HG02981 (cell line): ENCODE measurements around the gene RANBP17.

Experiments used
- ATAC-seq: cut with Tn5 transposase; IDR thresholded peaks from one replicate; pipeline ENCODE4 v1.9.1; 2021; ENCODE audit warnings: mild to moderate bottlenecking, moderate library complexity; ENCODE audit not compliant: unreplicated experiment

The RANBP17 gene

DNA sequence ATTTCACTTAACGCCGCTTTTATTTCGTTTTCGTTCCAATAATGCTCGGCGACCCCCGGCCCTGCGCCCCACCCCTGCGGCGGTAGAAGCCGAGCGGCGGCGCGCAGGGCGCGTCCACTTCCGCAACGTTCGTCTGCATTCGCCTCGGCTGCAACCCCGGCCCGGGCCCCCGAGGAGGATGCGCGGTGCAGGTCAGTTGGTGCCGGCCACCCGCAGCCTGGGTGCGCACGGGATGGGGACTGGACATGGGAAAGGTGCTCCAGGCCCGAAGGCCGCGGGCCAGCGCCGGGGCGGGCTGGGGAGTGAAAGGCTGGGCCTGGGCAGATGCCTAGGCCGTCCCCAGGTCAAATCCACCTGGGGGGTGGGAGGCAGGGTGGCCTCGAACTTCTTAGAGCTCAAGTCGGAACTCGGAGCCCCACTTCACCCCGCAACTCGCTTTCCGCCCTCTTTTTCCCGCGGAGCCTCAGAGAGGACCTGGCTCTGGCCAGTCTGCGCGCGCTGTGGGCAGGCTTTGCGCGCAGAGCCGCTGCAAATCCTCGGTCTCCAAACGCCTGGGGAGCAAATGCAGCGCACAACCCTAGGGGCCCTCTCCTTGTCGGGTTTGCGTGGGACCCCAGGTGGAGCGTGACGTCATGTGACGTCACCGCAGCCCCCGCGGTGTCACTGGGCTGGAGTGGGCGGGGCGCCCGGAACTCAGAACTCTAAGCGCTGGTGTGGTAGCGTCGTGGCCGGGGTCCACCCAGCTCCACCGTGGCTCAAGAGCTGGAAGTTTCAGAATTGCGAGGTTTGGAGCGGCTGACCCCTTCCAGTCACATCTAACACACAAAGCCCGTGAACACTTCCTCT, 450.5 kb downstream of the RANBP17 start:
- ATAC-seq: no peak

DNA sequence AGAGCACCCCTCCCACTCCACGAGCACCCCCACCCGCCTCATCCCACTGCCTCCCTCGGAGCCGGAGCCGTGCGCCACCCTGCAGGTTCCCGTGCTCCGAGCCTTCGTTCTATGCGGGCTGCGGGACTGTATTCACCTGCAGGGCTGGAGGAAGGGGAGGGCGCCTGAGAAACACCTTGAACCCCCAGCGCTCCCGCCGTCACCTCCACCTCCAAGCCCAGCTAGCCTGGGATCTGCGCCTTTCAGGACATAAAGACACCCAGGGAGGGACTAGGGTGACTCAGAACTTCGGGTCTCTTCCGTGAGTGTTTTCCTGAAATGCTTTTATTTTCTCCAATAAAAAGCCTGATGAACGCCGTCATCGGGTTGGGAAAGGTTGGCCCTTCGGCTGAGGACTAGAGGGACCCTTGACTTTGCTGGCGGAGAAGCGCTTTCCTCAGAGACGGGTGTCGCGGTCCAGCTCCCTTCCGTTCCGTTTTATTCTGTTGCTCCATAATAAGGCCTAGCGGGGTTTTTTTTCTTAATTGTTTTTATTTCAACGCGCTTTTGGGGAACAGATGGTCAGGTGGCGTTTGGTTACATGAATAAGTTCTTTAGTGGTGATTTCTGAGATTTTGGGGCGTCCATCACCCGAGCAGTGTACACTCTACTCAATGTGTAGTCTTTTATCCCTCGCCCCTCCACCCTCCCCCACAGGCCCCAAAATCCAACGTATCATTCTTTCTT, 451.8 kb downstream of the RANBP17 start:
- no peak for ATAC-seq

DNA sequence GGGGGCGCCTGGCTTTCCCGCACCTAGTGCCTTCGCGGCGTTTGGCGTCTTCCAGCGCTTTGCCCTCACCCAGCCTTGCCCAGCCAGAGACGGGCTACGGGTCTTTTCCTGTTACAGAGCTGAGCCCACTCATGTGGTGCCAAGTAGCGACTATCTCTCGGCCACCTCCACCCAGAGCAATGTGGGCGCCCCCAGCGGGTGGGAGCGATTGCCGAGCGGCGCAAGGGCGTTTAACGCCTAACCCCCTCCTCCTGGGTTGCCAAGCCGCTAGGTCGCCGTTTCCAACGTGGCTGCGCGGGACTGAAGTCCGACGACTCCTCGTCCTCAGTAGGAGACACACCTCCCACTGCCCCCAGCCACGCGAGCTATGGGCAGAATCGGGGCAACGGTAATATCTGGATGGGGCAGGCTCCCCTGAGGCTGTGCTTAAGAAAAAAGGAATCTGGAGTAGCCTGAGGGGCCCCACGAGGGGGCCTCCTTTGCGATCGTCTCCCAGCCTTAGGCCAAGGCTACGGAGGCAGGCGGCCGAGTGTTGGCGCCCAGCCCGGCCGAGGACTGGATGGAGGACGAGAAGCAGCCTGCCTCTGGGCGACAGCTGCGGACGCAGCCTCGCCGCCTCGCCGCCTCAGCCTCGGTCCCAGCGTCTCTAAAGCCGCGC, 453.0 kb downstream of the RANBP17 start:
- no peak for ATAC-seq

DNA sequence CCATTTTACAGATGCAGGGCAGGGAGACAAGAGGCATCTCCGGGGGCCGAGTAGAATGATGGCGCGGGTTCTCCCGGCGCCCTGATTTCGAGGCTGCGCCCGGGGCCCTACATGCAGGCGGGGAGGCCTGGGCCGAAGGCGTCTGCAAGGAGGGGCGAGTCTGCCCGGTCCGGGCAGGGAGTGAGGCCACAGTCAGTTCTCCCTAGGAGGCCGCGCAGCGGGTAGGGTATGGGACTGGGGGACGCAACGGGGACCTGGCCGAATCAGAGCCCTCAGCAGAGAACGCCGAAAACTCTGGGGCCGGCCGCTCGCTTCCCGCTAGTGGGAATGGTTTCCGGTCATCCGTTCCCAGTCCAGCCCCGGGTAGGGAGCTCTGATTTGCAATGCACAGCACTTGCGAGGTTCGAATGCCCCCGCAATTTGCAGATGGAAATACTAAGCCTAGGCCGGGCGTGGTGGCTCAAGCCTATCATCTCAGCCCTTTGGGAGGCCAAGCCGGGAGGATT, 453.6 kb downstream of the RANBP17 start:
- no peak for ATAC-seq

GRCh38 chr5:171315925-171316257, 454.1 kb downstream of the RANBP17 start:
- no peak for ATAC-seq

DNA sequence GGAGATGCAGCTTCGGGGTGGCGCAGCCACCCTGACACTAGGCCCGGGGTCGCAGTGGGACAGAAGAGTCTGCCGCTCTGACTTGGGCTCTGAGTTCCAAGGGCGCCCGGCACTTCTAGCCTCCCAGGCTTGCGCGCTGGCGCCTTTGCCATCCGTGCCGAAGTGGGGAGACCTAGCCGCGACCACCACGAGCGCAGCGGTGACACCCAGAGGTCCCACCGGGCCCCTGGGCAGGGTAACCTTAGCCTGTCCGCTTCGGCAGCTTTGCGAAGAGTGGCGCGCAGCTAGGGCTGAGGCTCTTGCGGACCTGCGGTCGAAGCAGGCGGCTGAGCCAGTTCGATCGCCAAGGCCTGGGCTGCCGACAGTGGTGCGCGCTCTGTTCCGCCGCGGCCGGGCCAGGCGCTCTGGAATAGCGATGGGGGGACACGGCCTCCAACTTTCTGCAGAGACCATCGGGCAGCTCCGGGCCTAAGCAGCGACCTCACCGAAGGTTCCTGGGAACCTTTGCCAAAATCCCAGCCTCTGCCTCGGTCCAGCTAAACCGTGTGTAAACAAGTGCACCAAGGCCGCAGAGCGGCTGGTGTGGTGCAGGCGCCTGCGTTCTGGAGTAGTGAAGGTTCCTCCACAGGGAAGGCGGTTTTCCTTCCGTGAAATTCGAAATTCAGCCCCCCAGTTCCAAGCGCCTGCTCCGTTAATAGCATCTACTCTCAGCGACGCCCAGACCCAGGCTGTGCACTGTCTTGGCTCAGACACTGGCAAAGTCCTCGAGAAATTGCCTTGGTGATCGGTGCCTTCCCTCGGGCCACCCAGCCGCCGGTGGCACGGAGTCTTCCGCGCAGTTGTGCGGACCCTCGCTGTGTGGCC, 454.7 kb downstream of the RANBP17 start:
- no peak for ATAC-seq

GRCh38 chr5:171317230-171317629, 455.4 kb downstream of the RANBP17 start:
- no peak for ATAC-seq

DNA sequence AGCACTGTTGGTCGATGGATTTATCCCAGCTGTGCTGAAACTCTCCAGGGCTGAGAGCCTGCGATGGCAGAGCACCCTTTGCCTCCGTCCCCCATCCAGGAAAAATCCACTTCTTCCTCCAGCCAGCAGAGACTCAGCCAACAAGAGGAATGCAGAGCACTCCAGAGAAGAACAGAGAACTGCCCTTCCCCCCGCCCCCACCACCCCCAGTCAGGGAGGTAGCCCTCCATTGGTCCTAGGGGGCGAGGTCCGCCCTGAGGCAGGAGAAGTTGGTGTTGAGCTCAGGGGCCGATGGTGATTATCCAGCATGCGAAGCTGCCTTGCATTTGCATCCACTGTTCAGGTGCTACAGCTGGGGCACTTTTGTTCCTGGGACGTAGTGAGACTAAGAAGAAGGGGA, 456.2 kb downstream of the RANBP17 start:
- no peak for ATAC-seq

DNA sequence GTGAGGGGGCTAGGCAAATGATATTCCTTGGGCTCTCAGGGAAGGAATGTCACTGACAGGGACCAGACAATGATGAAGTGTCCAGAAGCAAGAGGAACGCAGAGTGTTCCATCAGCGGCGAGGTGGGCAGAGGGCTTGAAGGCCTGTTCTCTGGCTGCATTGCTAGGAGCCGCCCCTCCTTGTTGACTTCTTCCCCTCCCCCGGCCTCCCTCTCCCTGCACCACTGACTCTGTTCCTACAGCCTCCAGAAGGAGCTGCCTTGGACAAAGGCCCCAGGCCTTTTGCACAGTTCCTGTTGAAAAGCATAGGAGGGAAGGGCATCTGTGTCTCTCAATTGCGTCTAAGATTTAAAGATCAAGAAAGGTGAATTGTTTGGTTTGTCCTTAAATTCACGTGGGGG, 459.6 kb downstream of the RANBP17 start:
- ATAC-seq: no peak

- no peak for ATAC-seq
Measured at GRCh38 chr5:171322527-171322926, 460.7 kb downstream of the RANBP17 start.

DNA sequence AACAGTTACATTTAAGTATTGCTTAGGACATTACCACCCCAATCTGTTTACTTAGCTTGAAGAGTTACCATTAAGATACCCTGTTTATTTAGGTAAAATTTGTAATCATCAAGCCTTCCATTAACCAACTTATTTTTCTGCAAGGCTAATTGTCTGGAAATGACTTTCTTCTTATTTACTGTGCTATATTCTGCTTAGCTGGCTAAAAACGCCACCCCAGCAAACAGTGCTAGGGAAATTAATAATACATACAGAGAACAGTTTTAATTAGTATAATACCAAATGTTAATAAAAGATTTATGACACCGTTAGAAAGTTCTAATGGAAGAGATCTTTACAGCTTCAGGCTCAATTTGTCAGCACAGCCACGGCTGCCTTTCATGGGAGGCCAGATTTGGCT, 461.2 kb downstream of the RANBP17 start:
- ATAC-seq: no peak

DNA sequence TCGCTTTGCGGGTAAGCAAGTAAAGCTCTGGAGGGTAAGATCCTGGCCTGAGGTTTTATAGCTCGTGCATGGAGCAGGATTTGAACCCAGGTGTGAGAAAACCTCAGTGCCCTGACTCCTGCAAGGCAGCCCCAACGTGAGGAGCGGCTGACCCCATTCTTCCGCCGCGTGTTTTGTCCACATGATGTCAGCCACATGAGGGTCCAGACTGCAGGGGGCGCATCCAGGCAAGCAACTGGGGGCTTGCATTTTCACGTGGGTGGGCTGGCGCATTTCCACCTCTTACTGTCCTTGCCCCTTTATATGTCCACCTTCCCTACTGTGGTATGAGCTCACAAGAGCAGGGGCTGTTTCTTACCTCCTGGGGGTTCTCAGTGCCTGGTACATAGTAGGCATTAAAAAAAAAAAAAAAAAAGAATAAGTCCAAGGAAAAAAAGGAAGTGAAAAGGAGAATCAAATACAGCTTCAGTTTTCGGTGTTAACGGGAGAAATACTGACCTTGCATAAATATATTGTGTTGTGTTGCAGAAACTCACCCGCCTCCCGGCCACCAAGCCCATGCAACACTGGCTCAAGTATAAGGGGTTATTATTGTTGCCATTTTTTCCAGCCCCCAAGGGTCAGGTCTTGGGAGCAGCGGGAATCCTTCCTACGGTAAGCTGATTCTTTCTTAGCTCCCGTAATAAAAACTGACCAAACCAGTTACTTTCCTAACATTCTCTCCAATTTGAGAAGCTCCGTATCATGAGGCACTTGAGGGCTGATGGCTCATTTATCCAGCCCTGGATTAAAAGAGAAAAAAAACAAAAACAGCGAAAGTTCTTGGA, 462.2 kb downstream of the RANBP17 start:
- ATAC-seq: no peak

DNA sequence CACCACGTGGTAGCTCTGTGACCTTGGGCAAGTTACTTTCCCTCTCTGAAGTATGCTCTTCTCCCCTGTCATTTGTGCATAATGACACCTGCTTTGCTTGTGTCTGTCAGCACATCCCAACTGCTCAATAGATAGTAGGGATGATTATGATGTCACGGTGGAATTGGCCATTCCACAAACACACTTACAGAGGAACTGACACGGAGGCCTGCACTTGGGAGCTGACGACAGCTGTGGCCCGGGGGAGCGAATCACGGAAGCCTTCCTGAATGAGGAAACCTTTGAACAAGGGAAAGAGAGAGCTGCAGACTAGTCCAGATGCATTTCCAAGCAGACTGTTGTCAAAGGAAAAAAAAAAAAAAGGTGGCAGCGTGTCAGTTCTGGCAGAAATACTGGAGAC, 468.2 kb downstream of the RANBP17 start:
- no peak for ATAC-seq

DNA sequence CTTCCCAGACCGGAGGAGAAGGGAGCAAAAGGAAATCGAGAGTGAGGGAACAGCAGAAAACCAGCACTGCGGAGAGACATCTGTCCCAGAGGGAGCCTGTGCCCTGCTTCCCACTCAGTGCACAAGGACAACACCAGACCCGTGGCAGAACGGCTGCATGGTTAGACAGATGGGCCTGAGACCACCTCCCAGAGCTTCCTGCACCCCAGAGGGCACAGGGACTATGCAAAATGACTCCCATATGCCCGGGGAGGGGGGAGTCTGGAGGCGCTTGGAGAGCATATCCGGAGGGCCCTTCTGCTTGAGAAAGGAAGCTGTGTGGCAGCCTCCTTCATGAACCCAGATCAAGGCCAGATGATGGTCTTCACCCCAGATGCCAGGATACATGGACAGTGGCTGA, 473.8 kb downstream of the RANBP17 start:
- ATAC-seq: no peak

DNA sequence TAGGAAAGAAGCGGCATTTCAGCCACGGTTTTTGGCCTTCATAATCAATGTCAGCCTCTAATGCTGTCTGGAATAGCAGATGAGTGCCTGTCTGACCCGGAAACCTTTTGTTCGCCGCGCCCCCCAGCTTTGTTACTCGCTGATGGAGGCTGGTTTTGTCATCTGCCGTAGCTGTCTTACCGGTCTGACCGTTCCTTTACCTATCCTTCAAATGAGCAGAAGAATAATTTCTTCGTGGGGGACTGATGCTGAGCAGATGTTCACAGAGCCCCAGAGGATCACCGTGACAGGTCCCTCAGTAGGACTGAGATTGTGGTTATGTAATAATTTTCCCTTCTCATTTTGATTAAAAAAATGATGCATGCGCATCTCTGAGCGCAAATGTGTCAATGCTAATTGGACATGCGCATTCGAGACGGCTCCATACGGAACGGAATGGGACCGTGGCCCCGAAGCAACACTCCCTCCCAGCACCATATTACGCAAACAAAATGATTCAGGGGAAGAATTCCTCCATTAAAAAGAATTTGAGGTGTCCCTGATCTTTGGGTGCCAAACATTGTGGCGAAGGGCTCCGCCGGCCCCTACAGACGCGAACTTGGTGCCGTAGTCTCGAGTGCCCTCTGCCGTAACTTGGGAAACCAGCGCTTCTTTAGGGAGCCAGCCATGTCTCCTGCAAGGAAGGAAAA, 474.8 kb downstream of the RANBP17 start:
- ATAC-seq: no peak

DNA sequence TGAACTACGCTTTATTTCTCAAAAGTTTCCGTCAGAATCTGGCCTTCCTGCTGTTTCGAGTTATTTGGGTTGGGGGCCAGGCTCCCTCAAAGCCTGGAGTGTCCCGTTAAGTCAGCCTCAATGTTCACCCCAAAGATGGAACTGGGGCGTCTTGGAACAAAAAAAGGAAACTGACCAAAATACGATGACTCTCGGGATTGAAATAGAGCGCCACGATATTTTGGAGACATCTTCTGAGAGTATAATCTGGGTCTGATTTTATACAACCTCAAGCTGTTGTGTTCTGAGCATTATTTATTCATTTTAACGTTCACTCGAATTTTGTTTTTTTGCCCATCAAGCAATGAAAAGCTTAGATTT, 475.4 kb downstream of the RANBP17 start:
- ATAC-seq: no peak

DNA sequence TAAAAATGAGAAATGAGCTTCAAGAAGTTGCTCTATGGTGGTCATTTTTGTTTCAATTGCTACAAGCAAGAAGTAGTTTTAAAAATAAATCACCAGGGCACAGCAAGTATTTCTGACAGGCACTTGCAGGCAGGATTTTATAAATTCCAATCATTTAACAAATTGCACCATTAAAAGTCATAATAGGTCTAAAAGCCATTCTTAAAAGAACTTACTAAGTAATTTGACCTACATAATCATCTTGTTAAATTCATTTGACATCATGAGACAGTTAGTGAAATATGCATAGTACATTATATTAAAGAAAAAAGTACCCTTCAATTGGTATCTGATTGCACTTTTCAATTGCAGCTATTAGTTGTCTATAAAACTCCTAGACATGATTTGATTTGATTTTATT, 478.2 kb downstream of the RANBP17 start:
- ATAC-seq: no peak

GRCh38 chr5:171340491-171340890, 478.7 kb downstream of the RANBP17 start:
- ATAC-seq: no peak

- ATAC-seq: no peak
Measured at GRCh38 chr5:171342362-171343111, 480.7 kb downstream of the RANBP17 start.
